ENCODE measurements around the gene PGRMC1. TPM values are rescaled to one million over a fixed set of nuclear protein-coding genes. Genes with fewer than 3 reads are reported as not detected.

The PGRMC1 gene
- total and polyA plus RNA-seq, 9 of the 15 experiments (the other 6 are each of a cell fraction or from before 2014, with no cell fraction given) = 27.4 to 115 (median 90.3) TPM

- TF ChIP-seq, protein P1, sequence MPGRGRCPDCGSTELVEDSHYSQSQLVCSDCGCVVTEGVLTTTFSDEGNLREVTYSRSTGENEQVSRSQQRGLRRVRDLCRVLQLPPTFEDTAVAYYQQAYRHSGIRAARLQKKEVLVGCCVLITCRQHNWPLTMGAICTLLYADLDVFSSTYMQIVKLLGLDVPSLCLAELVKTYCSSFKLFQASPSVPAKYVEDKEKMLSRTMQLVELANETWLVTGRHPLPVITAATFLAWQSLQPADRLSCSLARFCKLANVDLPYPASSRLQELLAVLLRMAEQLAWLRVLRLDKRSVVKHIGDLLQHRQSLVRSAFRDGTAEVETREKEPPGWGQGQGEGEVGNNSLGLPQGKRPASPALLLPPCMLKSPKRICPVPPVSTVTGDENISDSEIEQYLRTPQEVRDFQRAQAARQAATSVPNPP (IDR thresholded peaks at IDR 0.05; ENCODE audit: borderline replicate concordance, insufficient read depth, insufficient read length) = no peak
- no peak for TF ChIP-seq FOXK2 (conservative IDR thresholded peaks at IDR 0.05 in 1 of 2, IDR thresholded peaks at IDR 0.05 in 1 of 2; ENCODE audit: low read depth in 2 of 2)
- no peak for TF ChIP-seq ZNF764 (CRISPR knock-in tag; IDR thresholded peaks at IDR 0.05; ENCODE audit: low read depth)
- TF ChIP-seq POU5F1 (IDR thresholded peaks at IDR 0.05; ENCODE audit: borderline replicate concordance, low read depth, low read length, partially characterized antibody) = no peak
- no peak for TF ChIP-seq ILK (tag; IDR thresholded peaks at IDR 0.05; ENCODE audit: borderline replicate concordance, low read depth)
- TF ChIP-seq, protein P2, sequence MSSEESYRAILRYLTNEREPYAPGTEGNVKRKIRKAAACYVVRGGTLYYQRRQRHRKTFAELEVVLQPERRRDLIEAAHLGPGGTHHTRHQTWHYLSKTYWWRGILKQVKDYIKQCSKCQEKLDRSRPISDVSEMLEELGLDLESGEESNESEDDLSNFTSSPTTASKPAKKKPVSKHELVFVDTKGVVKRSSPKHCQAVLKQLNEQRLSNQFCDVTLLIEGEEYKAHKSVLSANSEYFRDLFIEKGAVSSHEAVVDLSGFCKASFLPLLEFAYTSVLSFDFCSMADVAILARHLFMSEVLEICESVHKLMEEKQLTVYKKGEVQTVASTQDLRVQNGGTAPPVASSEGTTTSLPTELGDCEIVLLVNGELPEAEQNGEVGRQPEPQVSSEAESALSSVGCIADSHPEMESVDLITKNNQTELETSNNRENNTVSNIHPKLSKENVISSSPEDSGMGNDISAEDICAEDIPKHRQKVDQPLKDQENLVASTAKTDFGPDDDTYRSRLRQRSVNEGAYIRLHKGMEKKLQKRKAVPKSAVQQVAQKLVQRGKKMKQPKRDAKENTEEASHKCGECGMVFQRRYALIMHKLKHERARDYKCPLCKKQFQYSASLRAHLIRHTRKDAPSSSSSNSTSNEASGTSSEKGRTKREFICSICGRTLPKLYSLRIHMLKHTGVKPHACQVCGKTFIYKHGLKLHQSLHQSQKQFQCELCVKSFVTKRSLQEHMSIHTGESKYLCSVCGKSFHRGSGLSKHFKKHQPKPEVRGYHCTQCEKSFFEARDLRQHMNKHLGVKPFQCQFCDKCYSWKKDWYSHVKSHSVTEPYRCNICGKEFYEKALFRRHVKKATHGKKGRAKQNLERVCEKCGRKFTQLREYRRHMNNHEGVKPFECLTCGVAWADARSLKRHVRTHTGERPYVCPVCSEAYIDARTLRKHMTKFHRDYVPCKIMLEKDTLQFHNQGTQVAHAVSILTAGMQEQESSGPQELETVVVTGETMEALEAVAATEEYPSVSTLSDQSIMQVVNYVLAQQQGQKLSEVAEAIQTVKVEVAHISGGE (CRISPR knock-in tag; IDR thresholded peaks at IDR 0.05) = no peak
- TF ChIP-seq ETV6 (IDR thresholded peaks at IDR 0.05; ENCODE audit: borderline replicate concordance in 1 of 2, low read depth in 2 of 2, low read length in 1 of 2) = no peak
- no peak for TF ChIP-seq ETV6 (CRISPR knock-in tag; IDR thresholded peaks at IDR 0.05; ENCODE audit: borderline replicate concordance)
- TF ChIP-seq NFE2L1 (tag; IDR thresholded peaks at IDR 0.05; ENCODE audit: borderline replicate concordance, low read depth) = no peak
- TF ChIP-seq MECOM (CRISPR knock-in tag; IDR thresholded peaks at IDR 0.05) = no peak
- no peak for TF ChIP-seq STAG1 (CRISPR knock-in tag; IDR thresholded peaks at IDR 0.05; ENCODE audit: borderline replicate concordance)
- no peak for TF ChIP-seq GTF2F1 (IDR thresholded peaks at IDR 0.05; ENCODE audit: low read depth, low read length)
- no peak for TF ChIP-seq PTBP1 (IDR thresholded peaks at IDR 0.05; ENCODE audit: low read depth, low read length)
Observed at GRCh38 chrX:119211649-119212014, 24.5 kb upstream of the PGRMC1 start (continued).

All from K562 (cell line).